Sigmoid colon (tissue), 4 donors: ENCODE measurements around the gene DARS1.

Experiments used
- EP300 ChIP-seq, 4 donors: sonication (generic); formaldehyde crosslinking; IDR thresholded peaks; one replicate each; pipeline ENCODE4 v1.6.1; 2017; ENCODE audit warnings: antibody characterized with exemption in 4 of 4
- POLR2A ChIP-seq, 2 donors: fragments of 450-650 bp; IDR thresholded peaks; one replicate each; pipeline ENCODE4 v1.6.1; 2016; ENCODE audit warnings: antibody characterized with exemption in 2 of 2, mild to moderate bottlenecking in 2 of 2, moderate library complexity in 2 of 2
- TF ChIP-seq, protein P1 (sequence below), 4 experiments: fragments of 450-650 bp in 3 of 4; fragments of 200-600 bp in 1 of 4; IDR thresholded peaks; one replicate each; pipeline ENCODE4 v1.5.1; 2016 to 2019; ENCODE audit warnings: antibody characterized with exemption in 4 of 4, mild to moderate bottlenecking in 3 of 4, moderate library complexity in 2 of 4

GRCh38 chr2:136030406-136030805 lies 45.0 kb upstream of the DARS1 start:
- TF ChIP-seq POLR2A (IDR thresholded peaks at IDR 0.05) (no peak), EP300 (IDR thresholded peaks at IDR 0.05) (no peak)
- TF ChIP-seq, protein P1, sequence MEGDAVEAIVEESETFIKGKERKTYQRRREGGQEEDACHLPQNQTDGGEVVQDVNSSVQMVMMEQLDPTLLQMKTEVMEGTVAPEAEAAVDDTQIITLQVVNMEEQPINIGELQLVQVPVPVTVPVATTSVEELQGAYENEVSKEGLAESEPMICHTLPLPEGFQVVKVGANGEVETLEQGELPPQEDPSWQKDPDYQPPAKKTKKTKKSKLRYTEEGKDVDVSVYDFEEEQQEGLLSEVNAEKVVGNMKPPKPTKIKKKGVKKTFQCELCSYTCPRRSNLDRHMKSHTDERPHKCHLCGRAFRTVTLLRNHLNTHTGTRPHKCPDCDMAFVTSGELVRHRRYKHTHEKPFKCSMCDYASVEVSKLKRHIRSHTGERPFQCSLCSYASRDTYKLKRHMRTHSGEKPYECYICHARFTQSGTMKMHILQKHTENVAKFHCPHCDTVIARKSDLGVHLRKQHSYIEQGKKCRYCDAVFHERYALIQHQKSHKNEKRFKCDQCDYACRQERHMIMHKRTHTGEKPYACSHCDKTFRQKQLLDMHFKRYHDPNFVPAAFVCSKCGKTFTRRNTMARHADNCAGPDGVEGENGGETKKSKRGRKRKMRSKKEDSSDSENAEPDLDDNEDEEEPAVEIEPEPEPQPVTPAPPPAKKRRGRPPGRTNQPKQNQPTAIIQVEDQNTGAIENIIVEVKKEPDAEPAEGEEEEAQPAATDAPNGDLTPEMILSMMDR (IDR thresholded peaks at IDR 0.05), result no peak
